ENCODE measurements around the gene COX5A. TPM values are rescaled to one million over a fixed set of nuclear protein-coding genes. Genes with fewer than 3 reads are reported as not detected.

The COX5A gene
- total and polyA plus RNA-seq, 2 of the 13 experiments (the other 11 are each of a cell fraction or from before 2014, with no cell fraction given) = 158 to 218 TPM

GRCh38 chr15:74906067-74906449, 31.8 kb downstream of the COX5A start (continued):
- TF ChIP-seq THAP9 (CRISPR knock-in tag; IDR thresholded peaks at IDR 0.05; ENCODE audit: borderline replicate concordance) = no peak
- TF ChIP-seq MNT (IDR thresholded peaks at IDR 0.05) = no peak
- no peak for TF ChIP-seq ZNF672 (CRISPR knock-in tag; IDR thresholded peaks at IDR 0.05)
- TF ChIP-seq ZNF382 (CRISPR knock-in tag; IDR thresholded peaks at IDR 0.05; ENCODE audit: borderline replicate concordance) = no peak
- no peak for TF ChIP-seq ATRX (CRISPR knock-in tag; IDR thresholded peaks at IDR 0.05; ENCODE audit: borderline replicate concordance)
- no peak for TF ChIP-seq ATM (IDR thresholded peaks at IDR 0.05; ENCODE audit: borderline replicate concordance)
- TF ChIP-seq, protein P1, sequence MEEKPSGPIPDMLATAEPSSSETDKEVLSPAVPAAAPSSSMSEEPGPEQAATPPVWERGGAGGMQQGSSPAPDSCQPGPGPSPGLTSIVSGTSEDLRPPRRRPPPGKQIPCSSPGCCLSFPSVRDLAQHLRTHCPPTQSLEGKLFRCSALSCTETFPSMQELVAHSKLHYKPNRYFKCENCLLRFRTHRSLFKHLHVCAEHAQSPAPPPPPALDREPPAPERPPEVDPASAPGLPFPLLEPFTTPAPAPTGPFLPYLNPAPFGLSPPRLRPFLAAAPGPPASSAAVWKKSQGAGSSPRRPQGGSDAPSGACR (CRISPR knock-in tag; IDR thresholded peaks at IDR 0.05) = no peak
- TF ChIP-seq SNRNP70 (IDR thresholded peaks at IDR 0.05; ENCODE audit: low read depth, low read length) = no peak
- no peak for TF ChIP-seq NFATC3 (CRISPR knock-in tag; IDR thresholded peaks at IDR 0.05)
- no peak for TF ChIP-seq CHD2 (IDR thresholded peaks at IDR 0.05; ENCODE audit: low read depth, low read length)
- TF ChIP-seq ADNP (CRISPR knock-in tag; IDR thresholded peaks at IDR 0.05) = no peak
- no peak for TF ChIP-seq RBAK (CRISPR knock-in tag; IDR thresholded peaks at IDR 0.05)
- TF ChIP-seq MED8 (CRISPR knock-in tag; IDR thresholded peaks at IDR 0.05; ENCODE audit: insufficient replicate concordance) = no peak
- TF ChIP-seq CEBPG (CRISPR knock-in tag; IDR thresholded peaks at IDR 0.05) = 0 out of 2 replicates have a peak, but pooled peaks have one; percentile 15
- no peak for TF ChIP-seq PPARG (CRISPR knock-in tag; conservative IDR thresholded peaks at IDR 0.05)
- TF ChIP-seq, protein P2, sequence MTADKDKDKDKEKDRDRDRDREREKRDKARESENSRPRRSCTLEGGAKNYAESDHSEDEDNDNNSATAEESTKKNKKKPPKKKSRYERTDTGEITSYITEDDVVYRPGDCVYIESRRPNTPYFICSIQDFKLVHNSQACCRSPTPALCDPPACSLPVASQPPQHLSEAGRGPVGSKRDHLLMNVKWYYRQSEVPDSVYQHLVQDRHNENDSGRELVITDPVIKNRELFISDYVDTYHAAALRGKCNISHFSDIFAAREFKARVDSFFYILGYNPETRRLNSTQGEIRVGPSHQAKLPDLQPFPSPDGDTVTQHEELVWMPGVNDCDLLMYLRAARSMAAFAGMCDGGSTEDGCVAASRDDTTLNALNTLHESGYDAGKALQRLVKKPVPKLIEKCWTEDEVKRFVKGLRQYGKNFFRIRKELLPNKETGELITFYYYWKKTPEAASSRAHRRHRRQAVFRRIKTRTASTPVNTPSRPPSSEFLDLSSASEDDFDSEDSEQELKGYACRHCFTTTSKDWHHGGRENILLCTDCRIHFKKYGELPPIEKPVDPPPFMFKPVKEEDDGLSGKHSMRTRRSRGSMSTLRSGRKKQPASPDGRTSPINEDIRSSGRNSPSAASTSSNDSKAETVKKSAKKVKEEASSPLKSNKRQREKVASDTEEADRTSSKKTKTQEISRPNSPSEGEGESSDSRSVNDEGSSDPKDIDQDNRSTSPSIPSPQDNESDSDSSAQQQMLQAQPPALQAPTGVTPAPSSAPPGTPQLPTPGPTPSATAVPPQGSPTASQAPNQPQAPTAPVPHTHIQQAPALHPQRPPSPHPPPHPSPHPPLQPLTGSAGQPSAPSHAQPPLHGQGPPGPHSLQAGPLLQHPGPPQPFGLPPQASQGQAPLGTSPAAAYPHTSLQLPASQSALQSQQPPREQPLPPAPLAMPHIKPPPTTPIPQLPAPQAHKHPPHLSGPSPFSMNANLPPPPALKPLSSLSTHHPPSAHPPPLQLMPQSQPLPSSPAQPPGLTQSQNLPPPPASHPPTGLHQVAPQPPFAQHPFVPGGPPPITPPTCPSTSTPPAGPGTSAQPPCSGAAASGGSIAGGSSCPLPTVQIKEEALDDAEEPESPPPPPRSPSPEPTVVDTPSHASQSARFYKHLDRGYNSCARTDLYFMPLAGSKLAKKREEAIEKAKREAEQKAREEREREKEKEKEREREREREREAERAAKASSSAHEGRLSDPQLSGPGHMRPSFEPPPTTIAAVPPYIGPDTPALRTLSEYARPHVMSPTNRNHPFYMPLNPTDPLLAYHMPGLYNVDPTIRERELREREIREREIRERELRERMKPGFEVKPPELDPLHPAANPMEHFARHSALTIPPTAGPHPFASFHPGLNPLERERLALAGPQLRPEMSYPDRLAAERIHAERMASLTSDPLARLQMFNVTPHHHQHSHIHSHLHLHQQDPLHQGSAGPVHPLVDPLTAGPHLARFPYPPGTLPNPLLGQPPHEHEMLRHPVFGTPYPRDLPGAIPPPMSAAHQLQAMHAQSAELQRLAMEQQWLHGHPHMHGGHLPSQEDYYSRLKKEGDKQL (CRISPR knock-in tag; IDR thresholded peaks at IDR 0.05; ENCODE audit: low read depth) = 0 out of 2 replicates have a peak, but pooled peaks have one; percentile 7
- no peak for TF ChIP-seq ZNF629 (CRISPR knock-in tag; conservative IDR thresholded peaks at IDR 0.05)
- no peak for TF ChIP-seq SAP130 (CRISPR knock-in tag; IDR thresholded peaks at IDR 0.05; ENCODE audit: low read depth)
- no peak for TF ChIP-seq ZNF136 (CRISPR knock-in tag; IDR thresholded peaks at IDR 0.05; ENCODE audit: low read depth)
- no peak for TF ChIP-seq ZNF510 (CRISPR knock-in tag; IDR thresholded peaks at IDR 0.05; ENCODE audit: low read depth)
- TF ChIP-seq ZC3H4 (CRISPR knock-in tag; IDR thresholded peaks at IDR 0.05; ENCODE audit: borderline replicate concordance) = no peak
- TF ChIP-seq SNAI1 (CRISPR knock-in tag; IDR thresholded peaks at IDR 0.05; ENCODE audit: borderline replicate concordance) = no peak
- TF ChIP-seq ERF (CRISPR knock-in tag; IDR thresholded peaks at IDR 0.05) = no peak

Data from HepG2 (cell line).